GM21717 (cell line): ENCODE results near the gene ZNF197.
"Not testable (repeated sequence)": the region's sequence is repeated elsewhere in the genome, so short reads cannot be mapped to it uniquely, and the experiment has no call there.

ENCODE experiments used
- ATAC-seq: cut with Tn5 transposase; IDR thresholded peaks from one replicate; pipeline ENCODE4 v1.9.1; 2021; ENCODE audit warnings: mild to moderate bottlenecking, moderate library complexity; ENCODE audit not compliant: unreplicated experiment

ZNF197 gene

DNA sequence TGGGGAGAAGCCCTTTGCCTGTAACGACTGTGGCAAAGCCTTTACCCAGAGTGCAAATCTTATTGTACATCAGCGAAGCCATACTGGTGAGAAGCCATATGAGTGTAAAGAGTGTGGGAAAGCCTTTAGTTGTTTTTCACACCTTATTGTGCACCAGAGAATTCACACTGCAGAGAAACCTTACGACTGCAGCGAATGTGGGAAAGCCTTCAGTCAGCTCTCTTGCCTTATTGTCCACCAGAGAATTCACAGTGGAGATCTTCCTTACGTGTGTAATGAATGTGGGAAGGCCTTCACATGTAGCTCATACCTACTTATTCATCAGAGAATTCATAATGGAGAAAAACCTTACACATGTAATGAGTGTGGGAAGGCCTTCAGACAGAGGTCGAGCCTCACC, 34.6 kb downstream of the ZNF197 start:
- no peak for ATAC-seq

GRCh38 chr3:44661189-44661588, 36.4 kb downstream of the ZNF197 start:
- no peak for ATAC-seq

DNA sequence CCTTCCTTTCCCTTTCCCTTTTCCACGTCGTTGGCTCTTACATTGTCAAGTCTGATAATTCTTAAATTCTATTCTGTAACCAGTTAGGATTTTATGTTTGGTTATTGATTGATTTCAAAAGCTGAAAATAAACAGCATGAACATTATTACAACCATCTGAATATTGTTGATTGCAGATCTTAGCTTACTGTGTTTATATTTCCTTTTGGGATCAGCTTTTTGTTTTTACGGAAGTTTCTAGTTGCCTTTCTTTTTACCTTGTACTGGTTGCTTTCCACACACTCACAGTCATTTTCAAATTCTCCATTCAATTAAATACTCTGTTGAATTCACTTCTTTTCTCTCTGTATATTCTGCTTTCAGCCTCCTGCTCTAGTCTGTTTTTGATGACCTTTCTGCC, 40.3 kb downstream of the ZNF197 start:
- ATAC-seq: no peak

- no peak for ATAC-seq
Observed at GRCh38 chr3:44666346-44666745, 41.5 kb downstream of the ZNF197 start.

- ATAC-seq: no peak
Observed at GRCh38 chr3:44669760-44670159, 44.9 kb downstream of the ZNF197 start.

GRCh38 chr3:44673466-44673865, 48.6 kb downstream of the ZNF197 start:
- ATAC-seq: not testable (repeated sequence)

DNA sequence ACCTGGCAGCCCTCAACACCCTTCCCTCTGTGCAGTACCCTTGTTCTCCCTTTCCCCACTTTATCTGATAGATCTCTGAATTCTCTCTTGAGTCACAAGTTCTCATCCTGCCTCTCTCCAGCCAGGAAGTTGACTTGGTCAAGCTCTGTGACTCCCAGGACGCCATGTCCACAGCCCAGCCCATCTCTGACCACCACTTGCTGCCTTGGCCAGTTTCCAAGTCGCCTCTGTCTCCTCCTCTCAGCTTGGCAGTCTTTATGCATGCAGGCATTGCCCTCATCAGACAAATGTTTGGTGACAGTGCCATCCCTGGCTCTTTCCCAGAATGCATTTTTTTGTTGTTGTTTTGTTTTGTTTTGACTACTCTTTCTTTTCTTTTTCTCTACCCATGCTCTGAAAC, 49.4 kb downstream of the ZNF197 start:
- no peak for ATAC-seq

DNA sequence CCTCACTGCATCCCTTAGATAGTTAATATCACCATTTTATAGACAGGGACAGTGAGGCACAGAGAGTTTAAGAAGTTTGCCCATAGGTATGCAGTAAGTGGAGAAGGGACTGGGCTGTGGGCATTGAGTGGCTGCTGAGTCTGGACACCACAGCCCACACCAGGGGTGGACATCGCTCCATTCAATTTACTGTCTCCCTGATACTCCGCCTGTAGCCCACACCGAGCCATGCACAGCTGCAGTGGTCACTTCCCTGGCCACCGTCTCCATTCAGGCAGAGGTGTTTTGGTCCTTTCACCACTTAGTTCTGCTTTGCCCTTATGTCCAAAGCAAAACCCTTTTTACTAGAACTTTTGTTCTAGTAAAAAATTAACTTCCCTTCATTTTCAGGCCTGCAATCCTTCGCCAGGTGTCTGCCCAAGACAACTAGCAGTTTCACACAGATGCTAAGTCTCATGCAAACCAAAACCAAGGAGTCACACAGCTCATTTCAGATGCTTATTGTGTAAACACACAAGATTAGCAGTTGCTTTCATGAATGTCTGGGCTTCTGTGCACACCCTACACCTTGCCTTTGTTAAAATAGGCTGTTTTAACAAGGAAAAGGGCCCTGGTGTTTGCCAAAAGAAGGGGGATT, 53.8 kb downstream of the ZNF197 start:
- ATAC-seq: no peak

- ATAC-seq: no peak
Observed at GRCh38 chr3:44680921-44681455, 56.2 kb downstream of the ZNF197 start.

- ATAC-seq: no peak
Observed at GRCh38 chr3:44682182-44682896, 57.5 kb downstream of the ZNF197 start.

DNA sequence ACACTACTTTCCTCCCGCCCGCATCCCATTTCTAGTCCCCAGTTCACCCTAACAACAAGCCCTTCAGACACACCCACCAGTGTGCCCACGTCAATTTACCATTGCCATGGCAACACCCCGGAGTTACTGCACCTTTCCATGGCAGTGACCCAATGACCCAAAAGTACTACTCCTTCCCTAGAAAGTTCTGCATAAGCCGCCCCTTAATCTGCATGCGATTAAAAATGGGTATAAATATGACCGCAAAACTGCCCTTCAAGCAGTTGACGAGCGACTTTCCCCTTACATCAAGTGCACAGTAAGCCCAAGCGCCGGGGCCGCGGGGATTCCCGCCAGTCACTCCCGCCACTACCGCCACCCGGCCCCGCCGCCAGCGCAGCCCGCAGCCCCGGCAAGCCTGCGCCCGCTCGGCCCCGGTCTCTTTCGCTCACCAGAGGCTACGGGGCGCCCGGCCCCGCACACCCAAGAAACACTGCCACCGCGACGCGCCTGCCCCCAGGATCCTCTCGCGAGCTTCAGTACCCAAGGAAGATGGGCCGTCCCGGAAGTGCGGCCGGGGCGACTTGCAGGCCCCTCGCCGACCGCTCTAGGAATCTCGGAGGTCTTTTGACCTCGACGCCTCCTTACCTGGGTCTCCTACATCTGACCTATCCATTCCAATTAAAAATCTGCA, 60.4 kb downstream of the ZNF197 start:
- ATAC-seq: peak; percentile 78

- no peak for ATAC-seq
Observed at GRCh38 chr3:44687898-44688297, 63.1 kb downstream of the ZNF197 start.
